ENCODE results near the gene TLL2. TPM values are rescaled to one million over a fixed set of nuclear protein-coding genes. Genes with fewer than 3 reads are reported as not detected.

The TLL2 gene
- total RNA-seq, 3 donors from 2014 or later: not detected

- ATAC-seq (no peak), DNase-seq (no peak)
- no peaks in the 10 kb centered on the region for H3K36me3 Mint-ChIP-seq (ENCODE audit: insufficient read depth)
- H3K4me3 Mint-ChIP-seq: no peak overlapping the region
- peaks cover 7% of the 10 kb centered on the region for H3K27me3 Mint-ChIP-seq (ENCODE audit: low read depth)
- H3K4me1 Mint-ChIP-seq (ENCODE audit: low read depth): no peaks in the 10 kb centered on the region
- H3K9me3 Mint-ChIP-seq: no peaks in the 10 kb centered on the region
Observed at GRCh38 chr10:96321822-96322221, 191.9 kb downstream of the TLL2 start.

- H3K36me3 Mint-ChIP-seq (ENCODE audit: insufficient read depth): no peaks in the 10 kb centered on the region
- no peaks in the 10 kb centered on the region for H3K9me3 Mint-ChIP-seq
- peaks cover 19% of the 10 kb centered on the region for H3K27me3 Mint-ChIP-seq (ENCODE audit: low read depth)
- H3K4me1 Mint-ChIP-seq (ENCODE audit: low read depth): no peaks in the 10 kb centered on the region
- DNase-seq (no peak), ATAC-seq (no peak)
- no peak overlapping the region for H3K4me3 Mint-ChIP-seq
Observed at GRCh38 chr10:96319754-96320474, 193.8 kb downstream of the TLL2 start.

GRCh38 chr10:96317067-96317833 lies 196.5 kb downstream of the TLL2 start:
- Mint-ChIP-seq H3K4me3 (no peak overlapping the region), H3K36me3 (ENCODE audit: insufficient read depth) (no peaks in the 10 kb centered on the region), H3K4me1 (ENCODE audit: low read depth) (no peaks in the 10 kb centered on the region), H3K27me3 (ENCODE audit: low read depth) (peaks cover 20% of the 10 kb centered on the region), H3K9me3 (no peaks in the 10 kb centered on the region)
- no peak for DNase-seq
- ATAC-seq: no peak

Other genes starting within 250 kb of the TLL2 start
- gene BLNK, start 242.4 kb downstream of the TLL2 start, total RNA-seq: under 1 TPM in 2 of 3 donors, not detected in 1; 0.13 to 0.95 TPM
- gene DNTT, start 209.5 kb downstream of the TLL2 start, total RNA-seq: not detected
- not detected for gene OPALIN, start 154.9 kb downstream of the TLL2 start, total RNA-seq
- gene TM9SF3, start 73.1 kb upstream of the TLL2 start, total RNA-seq: 10 to 100 TPM; 92.8 to 96.5 (median 95.3) TPM
- gene PIK3AP1, start 206.6 kb upstream of the TLL2 start, total RNA-seq: 1 to 10 TPM; 3.2 to 6.9 (median 5.7) TPM

Measured in activated T-cell treated with anti-CD3 and anti-CD28 coated beads, Interleukin-2, amount 50 U/mL, for 4 hours (primary cell).